Measurements from ENCODE around the gene ZNF80. TPM values are rescaled to one million over a fixed set of nuclear protein-coding genes. Genes with fewer than 3 reads are reported as not detected.

The ZNF80 gene
- total and polyA plus RNA-seq, 4 donors, result 0.05 TPM; not detected in 3

- DNase-seq, result no peak
- Histone ChIP-seq H3K27me3 (ENCODE audit: control insufficient read depth in 3 of 3, insufficient read depth in 3 of 3, low read length in 2 of 3) (no peaks in the 10 kb centered on the region), H3K9me3 (ENCODE audit: control insufficient read depth in 4 of 4, insufficient read depth in 3 of 4, low read length in 3 of 4) (no peaks in the 10 kb centered on the region), H3K9ac (ENCODE audit: insufficient read depth in 1 of 2, low read length in 2 of 2) (no peak overlapping the region), H3K27ac (ENCODE audit: low read depth in 1 of 2, low read length in 1 of 2) (no peak overlapping the region), H3K36me3 (ENCODE audit: control insufficient read depth in 4 of 4, insufficient read depth in 4 of 4, low read length in 4 of 4) (no peaks in the 10 kb centered on the region), H3K4me3 (no peak overlapping the region), H3K4me1 (ENCODE audit: control insufficient read depth in 5 of 5, insufficient read depth in 5 of 5, low read length in 5 of 5) (peaks cover 0 to 2% (median 0%) of the 10 kb centered on the region in 5 donors)
- ATAC-seq (ENCODE audit: insufficient read depth, low FRiP score), result no peak
- 90% methylated on average over 12 of the region's 12 CpGs for WGBS, 2 donors
- TF ChIP-seq CTCF (IDR thresholded peaks at IDR 0.05; ENCODE audit: control extremely low read depth, extremely low read depth), result no peak
Measured at GRCh38 chr3:114218578-114219185, 18.7 kb downstream of the ZNF80 start.

- Histone ChIP-seq H3K4me1 (ENCODE audit: control insufficient read depth in 5 of 5, insufficient read depth in 5 of 5, low read length in 5 of 5) (peaks cover 0 to 9% (median 5%) of the 10 kb centered on the region in 5 donors), H3K9ac (ENCODE audit: insufficient read depth in 1 of 2, low read length in 2 of 2) (no peak overlapping the region), H3K27me3 (ENCODE audit: control insufficient read depth in 3 of 3, insufficient read depth in 3 of 3, low read length in 2 of 3) (no peaks in the 10 kb centered on the region), H3K27ac (ENCODE audit: low read depth in 1 of 2, low read length in 1 of 2) (no peak overlapping the region), H3K4me3 (no peak overlapping the region), H3K9me3 (ENCODE audit: control insufficient read depth in 4 of 4, insufficient read depth in 3 of 4, low read length in 3 of 4) (no peaks in the 10 kb centered on the region), H3K36me3 (ENCODE audit: control insufficient read depth in 4 of 4, insufficient read depth in 4 of 4, low read length in 4 of 4) (no peaks in the 10 kb centered on the region)
- DNase-seq, result no peak
- no peak for ATAC-seq (ENCODE audit: insufficient read depth, low FRiP score)
- WGBS, 2 donors, result 84 to 94% methylated on average over 3 of the region's 3 CpGs
- TF ChIP-seq CTCF (IDR thresholded peaks at IDR 0.05; ENCODE audit: control extremely low read depth, extremely low read depth), result no peak
Measured at GRCh38 chr3:114218006-114218405, 19.4 kb downstream of the ZNF80 start.

GRCh38 chr3:114217266-114217665 is 20.1 kb downstream of the ZNF80 start:
- no peak overlapping the region for H3K9ac ChIP-seq (ENCODE audit: insufficient read depth in 1 of 2, low read length in 2 of 2)
- no peak for TF ChIP-seq CTCF (IDR thresholded peaks at IDR 0.05; ENCODE audit: control extremely low read depth, extremely low read depth)

More at GRCh38 chr3:114217266-114217665, 20.1 kb downstream of the ZNF80 start:
- ATAC-seq (ENCODE audit: insufficient read depth, low FRiP score), result no peak
- Histone ChIP-seq H3K36me3 (ENCODE audit: control insufficient read depth in 4 of 4, insufficient read depth in 4 of 4, low read length in 4 of 4) (no peaks in the 10 kb centered on the region), H3K4me3 (no peak overlapping the region), H3K27me3 (ENCODE audit: control insufficient read depth in 3 of 3, insufficient read depth in 3 of 3, low read length in 2 of 3) (no peaks in the 10 kb centered on the region), H3K27ac (ENCODE audit: low read depth in 1 of 2, low read length in 1 of 2) (no peak overlapping the region), H3K4me1 (ENCODE audit: control insufficient read depth in 5 of 5, insufficient read depth in 5 of 5, low read length in 5 of 5) (peaks cover 0 to 15% (median 7%) of the 10 kb centered on the region in 5 donors), H3K9me3 (ENCODE audit: control insufficient read depth in 4 of 4, insufficient read depth in 3 of 4, low read length in 3 of 4) (no peaks in the 10 kb centered on the region)
- no peak for DNase-seq
